Natural killer cell (primary cell): Measurements from ENCODE around the gene KRTCAP2. TPM values are rescaled to one million over a fixed set of nuclear protein-coding genes. Genes with fewer than 3 reads are reported as not detected.
"Not testable (repeated sequence)": the region's sequence is repeated elsewhere in the genome, so short reads cannot be mapped to it uniquely, and the experiment has no call there.

Experiments used
- ATAC-seq, 3 donors: fragments of 150-1000 bp in 2 of 3; fragments of 200-7000 bp in 1 of 3; cut with Tn5 transposase; 1 replicate in 1 of 3; 2 replicates in 2 of 3; pipeline ENCODE4 v1.10.0; 2021; ENCODE audit warnings: mild to moderate bottlenecking in 2 of 3, moderate library complexity in 2 of 3
- DNase-seq, 2 donors: peaks; one replicate each; pipeline versions ENCODE4 v3.0.0 to v3.0.0-alpha.2; 2013 to 2021; ENCODE audit warnings: mixed read lengths in 1 of 2
- H3K27ac ChIP-seq: one replicate; pipeline ENCODE4 v1.5.1; 2013; ENCODE audit warnings: mild to moderate bottlenecking, low read length
- H3K27me3 ChIP-seq: one replicate; pipeline ENCODE4 v1.6.1; 2013; ENCODE audit warnings: low read length; ENCODE audit not compliant: control insufficient read depth, insufficient read depth
- H3K36me3 ChIP-seq: one replicate; pipeline ENCODE4 v1.6.1; 2013; ENCODE audit warnings: low read length; ENCODE audit not compliant: control insufficient read depth, insufficient read depth
- H3K4me1 ChIP-seq: one replicate; pipeline ENCODE4 v1.6.1; 2013; ENCODE audit warnings: low read length; ENCODE audit not compliant: control insufficient read depth, insufficient read depth
- H3K4me3 ChIP-seq: one replicate; pipeline ENCODE4 v1.5.1; 2013; ENCODE audit warnings: low read length
- H3K9me3 ChIP-seq: one replicate; pipeline ENCODE4 v1.6.1; 2013; ENCODE audit warnings: low read length; ENCODE audit not compliant: control insufficient read depth, insufficient read depth
- H3K27ac Mint-ChIP-seq, 2 donors: one replicate each; pipeline ENCODE4 v1.8.0; 2022; ENCODE audit warnings: mild to moderate bottlenecking in 2 of 2, mixed read lengths in 2 of 2, moderate library complexity in 1 of 2
- H3K27me3 Mint-ChIP-seq, 2 donors: one replicate each; pipeline ENCODE4 v1.8.0; 2022; ENCODE audit warnings: low read depth in 2 of 2, mixed read lengths in 2 of 2
- H3K36me3 Mint-ChIP-seq: one replicate; pipeline ENCODE4 v1.8.0; 2022; ENCODE audit warnings: mixed read lengths
- H3K4me1 Mint-ChIP-seq, 2 donors: one replicate each; pipeline ENCODE4 v1.8.0; 2022; ENCODE audit warnings: mixed read lengths in 2 of 2
- H3K4me3 Mint-ChIP-seq: one replicate; pipeline ENCODE4 v1.8.0; 2022; ENCODE audit warnings: mild to moderate bottlenecking, moderate library complexity, mixed read lengths
- H3K9me3 Mint-ChIP-seq, 2 donors: one replicate each; pipeline ENCODE4 v1.8.0; 2022; ENCODE audit warnings: mixed read lengths in 2 of 2
- CTCF ChIP-seq: fragments of 200-600 bp; IDR thresholded peaks from one replicate; pipeline ENCODE4 v1.8.0; 2022; ENCODE audit warnings: antibody characterized with exemption
- WGBS: methylation state at CpG from one replicate; pipeline ENCODE4 v1.1.7; 2013; ENCODE audit warnings: missing lambda C conversion rate; ENCODE audit not compliant: insufficient coverage; 5-methylcytosine and 5-hydroxymethylcytosine counted together
- intact Hi-C: fragments of 100-400 bp; cut with micrococcal nuclease; formaldehyde crosslinking; loops from one replicate; pipeline ENCODE4 v1.14.2; 2022
- total RNA-seq, 4 donors: library from RNA; stranded (reverse); fragments of 120-200 nt in 1 of 4; gene quantifications; one replicate each; pipeline versions ENCODE4 v1.2.3 to v1.2.4, GENCODE V29; 2013 to 2022

The KRTCAP2 gene
- total RNA-seq, 3 donors from 2014 or later (not counting 1 experiment from before 2014, with no cell fraction given): 95.3 to 113 (median 104) TPM

DNA sequence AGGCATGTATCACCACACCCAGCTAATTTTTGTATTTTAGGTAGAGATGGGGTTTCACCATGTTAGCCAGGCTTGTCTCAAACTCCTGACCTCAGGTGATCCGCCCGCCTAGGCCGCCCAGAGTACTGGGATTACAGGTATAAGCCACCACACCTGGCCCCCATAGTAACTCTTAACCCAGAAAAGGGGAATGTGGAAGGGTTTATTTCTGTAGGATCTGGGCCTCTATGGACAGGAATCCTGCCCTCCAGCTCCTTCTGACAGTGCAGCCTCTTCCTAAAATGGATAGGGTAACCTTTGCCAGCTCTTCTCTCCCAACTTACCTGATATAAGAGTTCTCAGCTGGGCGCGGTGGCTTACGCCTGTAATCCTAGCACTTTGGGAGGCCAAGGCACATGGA, 10.5 kb downstream of the KRTCAP2 start:
- H3K36me3 Mint-ChIP-seq, intact Hi-C loops, H3K27me3 Mint-ChIP-seq, ATAC-seq, H3K36me3 ChIP-seq, H3K27ac Mint-ChIP-seq, H3K27ac ChIP-seq, H3K9me3 ChIP-seq, H3K4me3 Mint-ChIP-seq, H3K27me3 ChIP-seq, H3K9me3 Mint-ChIP-seq, H3K4me3 ChIP-seq, DNase-seq: not testable (repeated sequence)
- 100% methylated on average over 3 of the region's 6 CpGs for WGBS
- H3K4me1 Mint-ChIP-seq: peaks cover 0 to 11% of the 10 kb centered on the region in 2 donors
- peaks cover 10% of the 10 kb centered on the region for H3K4me1 ChIP-seq

DNA sequence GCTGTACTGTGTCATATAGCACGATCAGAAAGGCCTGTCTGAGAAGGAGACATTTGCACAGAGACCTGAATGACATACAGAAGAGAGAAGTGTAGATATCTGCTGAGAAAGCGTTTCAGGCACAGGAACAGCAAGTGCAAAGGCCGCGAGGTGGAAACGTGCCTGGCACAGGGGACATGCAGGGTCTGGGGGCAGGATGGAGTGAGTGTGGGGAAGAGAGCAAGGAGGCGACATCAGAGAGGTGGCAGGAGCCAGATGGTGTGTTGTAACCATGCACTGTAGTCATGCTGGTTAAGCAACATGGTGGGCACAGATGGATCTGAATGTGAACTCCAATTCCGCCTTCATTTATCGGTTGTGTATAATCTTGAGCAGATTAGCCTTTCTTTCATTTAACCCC, 13.0 kb downstream of the KRTCAP2 start:
- Histone ChIP-seq H3K9me3 (no peaks in the 10 kb centered on the region), H3K27me3 (no peaks in the 10 kb centered on the region), H3K36me3 (no peaks in the 10 kb centered on the region), H3K4me1 (no peaks in the 10 kb centered on the region), H3K27ac (no peak overlapping the region), H3K4me3 (no peak overlapping the region)
- TF ChIP-seq CTCF: no peak
- Mint-ChIP-seq H3K4me1 (no peaks in the 10 kb centered on the region), H3K36me3 (no peaks in the 10 kb centered on the region), H3K27ac (no peak overlapping the region), H3K27me3 (peaks cover 6 to 9% of the 10 kb centered on the region in 2 donors), H3K4me3 (no peak overlapping the region), H3K9me3 (no peaks in the 10 kb centered on the region)
- ATAC-seq (no peak), DNase-seq (no peak)
- 81% methylated on average over 7 of the region's 8 CpGs for WGBS
- intact Hi-C loops: no loop called here

- no peaks in the 10 kb centered on the region for H3K36me3 ChIP-seq
- H3K27me3 Mint-ChIP-seq: peaks cover 6 to 11% of the 10 kb centered on the region in 2 donors
- no peaks in the 10 kb centered on the region for H3K27me3 ChIP-seq
- no peak overlapping the region for H3K27ac ChIP-seq
- DNase-seq (no peak), ATAC-seq (no peak)
- intact Hi-C loops: no loop called here
- H3K4me3 ChIP-seq: no peak overlapping the region
- TF ChIP-seq CTCF: no peak
- no peaks in the 10 kb centered on the region for H3K4me1 ChIP-seq
- no peak overlapping the region for H3K4me3 Mint-ChIP-seq
- no peak overlapping the region for H3K27ac Mint-ChIP-seq
- 93% methylated on average over 1 of the region's 1 CpG for WGBS
- no peaks in the 10 kb centered on the region for H3K9me3 Mint-ChIP-seq
- no peaks in the 10 kb centered on the region for H3K36me3 Mint-ChIP-seq
- H3K9me3 ChIP-seq: no peaks in the 10 kb centered on the region
- no peaks in the 10 kb centered on the region for H3K4me1 Mint-ChIP-seq
Measured at GRCh38 chr1:155158991-155159390, 14.1 kb downstream of the KRTCAP2 start.

- DNase-seq, H3K4me3 Mint-ChIP-seq, H3K36me3 Mint-ChIP-seq, H3K4me1 ChIP-seq, H3K9me3 Mint-ChIP-seq, H3K9me3 ChIP-seq, H3K27ac Mint-ChIP-seq, H3K4me1 Mint-ChIP-seq, H3K27ac ChIP-seq, H3K4me3 ChIP-seq, H3K27me3 ChIP-seq, intact Hi-C loops, ATAC-seq, H3K36me3 ChIP-seq: not testable (repeated sequence)
- H3K27me3 Mint-ChIP-seq: peaks cover 7 to 12% of the 10 kb centered on the region in 2 donors
- WGBS: 100% methylated on average over 1 of the region's 3 CpGs
Measured at GRCh38 chr1:155155996-155156643, 17.0 kb downstream of the KRTCAP2 start.
